Body of pancreas (tissue), 4 donors: ENCODE measurements around the gene PLA2G12A. TPM values are rescaled to one million over a fixed set of nuclear protein-coding genes. Genes with fewer than 3 reads are reported as not detected.

Experiments used
- ATAC-seq: fragments of 150-250 bp; one replicate; pipeline ENCODE4 v1.9.1; 2016
- DNase-seq, 4 donors: peaks; one replicate each; pipeline ENCODE4 v3.0.0-alpha.2; 2019
- H3K27ac ChIP-seq, 4 donors: fragments of 200-600 bp; sonication (generic); 1 replicate in 3 of 4; 2 replicates in 1 of 4; pipeline versions ENCODE4 v1.5.1 to v1.6.1; 2016 to 2019; ENCODE audit warnings: mild to moderate bottlenecking in 1 of 4, mixed read lengths in 1 of 4, moderate library complexity in 1 of 4
- H3K27me3 ChIP-seq, 2 donors: fragments of 200-600 bp; sonication (generic); one replicate each; pipeline ENCODE4 v1.6.0; 2016; ENCODE audit warnings: mild to moderate bottlenecking in 1 of 2
- H3K36me3 ChIP-seq, 2 donors: fragments of 200-600 bp; sonication (generic); replicated peaks in 1 of 2; 2 replicates each; pipeline ENCODE4 v1.5.1; 2016; ENCODE audit warnings: low read depth in 2 of 2; ENCODE audit not compliant: insufficient read depth in 1 of 2
- H3K4me1 ChIP-seq: fragments of 200-600 bp; sonication (generic); one replicate; pipeline ENCODE4 v1.6.0; 2016
- H3K4me3 ChIP-seq, 2 donors: fragments of 200-600 bp; sonication (generic); 1 replicate in 1 of 2; 2 replicates in 1 of 2; pipeline ENCODE4 v1.5.1; 2016 to 2019
- H3K9me3 ChIP-seq, 3 donors: fragments of 200-600 bp; sonication (generic); 1 replicate in 2 of 3; 2 replicates in 1 of 3; pipeline ENCODE4 v1.5.1; 2016
- POLR2A ChIP-seq, 3 donors: fragments of 450-650 bp; IDR thresholded peaks; one replicate each; pipeline ENCODE4 v1.6.1; 2016; ENCODE audit warnings: antibody characterized with exemption in 3 of 3, mild to moderate bottlenecking in 2 of 3
- WGBS, 2 donors: methylation state at CpG; one replicate each; pipeline ENCODE4 v1.1.5; 2017; 5-methylcytosine and 5-hydroxymethylcytosine counted together
- intact Hi-C: fragments of 100-400 bp; cut with DNase I; formaldehyde crosslinking; loops from one replicate; pipeline ENCODE4 v1.15.1; 2023
- total RNA-seq, 2 donors: library from RNA; depleted of rRNA; stranded (reverse); fragments of >200 nt; gene quantifications; one replicate each; pipeline ENCODE4 v1.1.0, GENCODE V29; 2016
- TF ChIP-seq, protein P1 (sequence below), 7 experiments: fragments of 450-650 bp in 4 of 7; fragments of 200-600 bp in 3 of 7; sonication (generic) in 3 of 7; IDR thresholded peaks; one replicate each; pipeline ENCODE4 v1.5.1; 2016 to 2019; ENCODE audit warnings: antibody characterized with exemption in 7 of 7

Gene PLA2G12A
- total RNA-seq, 2 donors from 2014 or later, result 17.1 to 18.5 TPM

DNA sequence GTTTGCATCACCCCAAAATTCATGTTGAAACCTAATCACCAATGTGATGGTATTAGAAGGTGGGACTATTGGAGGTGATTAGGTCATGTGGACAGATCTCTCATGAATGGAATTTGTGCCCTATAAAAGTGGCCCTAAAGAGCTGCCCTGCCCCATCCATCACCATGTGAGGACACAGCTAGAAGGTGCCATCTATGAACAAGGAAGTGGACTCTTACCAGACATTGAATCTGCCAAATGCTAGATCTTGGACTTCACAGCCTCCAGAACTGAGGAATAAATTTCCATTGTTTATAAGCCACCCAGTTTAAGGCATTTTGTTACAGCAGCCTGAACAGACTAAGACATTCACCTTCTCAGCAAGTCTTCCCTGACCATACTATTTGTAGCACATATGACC lies 7.5 kb downstream of the PLA2G12A start:
- intact Hi-C loops, result no loop called here
- no peak overlapping the region for H3K27ac ChIP-seq
- H3K4me1 ChIP-seq, result peaks cover 22% of the 10 kb centered on the region
- no peak for DNase-seq
- H3K36me3 ChIP-seq, result peaks cover 0 to 2% of the 10 kb centered on the region in 2 donors
- no peaks in the 10 kb centered on the region for H3K9me3 ChIP-seq
- no peak overlapping the region for H3K4me3 ChIP-seq
- H3K27me3 ChIP-seq, result no peaks in the 10 kb centered on the region
- TF ChIP-seq, protein P1, sequence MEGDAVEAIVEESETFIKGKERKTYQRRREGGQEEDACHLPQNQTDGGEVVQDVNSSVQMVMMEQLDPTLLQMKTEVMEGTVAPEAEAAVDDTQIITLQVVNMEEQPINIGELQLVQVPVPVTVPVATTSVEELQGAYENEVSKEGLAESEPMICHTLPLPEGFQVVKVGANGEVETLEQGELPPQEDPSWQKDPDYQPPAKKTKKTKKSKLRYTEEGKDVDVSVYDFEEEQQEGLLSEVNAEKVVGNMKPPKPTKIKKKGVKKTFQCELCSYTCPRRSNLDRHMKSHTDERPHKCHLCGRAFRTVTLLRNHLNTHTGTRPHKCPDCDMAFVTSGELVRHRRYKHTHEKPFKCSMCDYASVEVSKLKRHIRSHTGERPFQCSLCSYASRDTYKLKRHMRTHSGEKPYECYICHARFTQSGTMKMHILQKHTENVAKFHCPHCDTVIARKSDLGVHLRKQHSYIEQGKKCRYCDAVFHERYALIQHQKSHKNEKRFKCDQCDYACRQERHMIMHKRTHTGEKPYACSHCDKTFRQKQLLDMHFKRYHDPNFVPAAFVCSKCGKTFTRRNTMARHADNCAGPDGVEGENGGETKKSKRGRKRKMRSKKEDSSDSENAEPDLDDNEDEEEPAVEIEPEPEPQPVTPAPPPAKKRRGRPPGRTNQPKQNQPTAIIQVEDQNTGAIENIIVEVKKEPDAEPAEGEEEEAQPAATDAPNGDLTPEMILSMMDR (IDR thresholded peaks at IDR 0.05), result no peak
- no peak for TF ChIP-seq POLR2A (IDR thresholded peaks at IDR 0.05)
- no peak for ATAC-seq

DNA sequence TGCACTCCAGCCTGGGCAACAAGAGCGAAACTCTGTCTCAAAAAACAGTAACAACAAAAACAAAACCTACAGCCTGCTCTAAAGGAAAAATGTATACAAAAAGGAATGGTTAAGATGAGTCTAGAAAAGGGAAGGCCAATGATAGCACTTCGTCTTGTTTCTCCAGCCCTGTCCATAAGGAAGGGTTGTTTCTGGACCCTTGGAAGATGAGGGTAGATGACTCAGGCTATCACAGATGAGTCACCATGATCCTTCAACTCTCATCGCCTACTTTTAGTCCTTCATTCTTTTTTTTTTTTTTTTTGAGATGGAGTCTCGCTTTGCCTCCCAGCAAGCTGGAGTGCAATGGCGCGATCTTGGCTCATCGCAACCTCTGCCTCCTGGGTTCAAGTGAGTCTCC lies 8.8 kb downstream of the PLA2G12A start:
- no peak for TF ChIP-seq POLR2A (IDR thresholded peaks at IDR 0.05)
- TF ChIP-seq, protein P1 (IDR thresholded peaks at IDR 0.05), result no peak
- Histone ChIP-seq H3K27ac (no peak overlapping the region), H3K9me3 (no peaks in the 10 kb centered on the region), H3K4me1 (peaks cover 11% of the 10 kb centered on the region), H3K27me3 (no peaks in the 10 kb centered on the region), H3K36me3 (peaks cover 0 to 4% of the 10 kb centered on the region in 2 donors), H3K4me3 (no peak overlapping the region)
- DNase-seq, result no peak
- ATAC-seq, result no peak
- whole genome bisulfite sequencing, 2 donors, result 98 to 100% methylated on average over 7 of the region's 7 CpGs
- intact Hi-C loops, result no loop called here

DNA sequence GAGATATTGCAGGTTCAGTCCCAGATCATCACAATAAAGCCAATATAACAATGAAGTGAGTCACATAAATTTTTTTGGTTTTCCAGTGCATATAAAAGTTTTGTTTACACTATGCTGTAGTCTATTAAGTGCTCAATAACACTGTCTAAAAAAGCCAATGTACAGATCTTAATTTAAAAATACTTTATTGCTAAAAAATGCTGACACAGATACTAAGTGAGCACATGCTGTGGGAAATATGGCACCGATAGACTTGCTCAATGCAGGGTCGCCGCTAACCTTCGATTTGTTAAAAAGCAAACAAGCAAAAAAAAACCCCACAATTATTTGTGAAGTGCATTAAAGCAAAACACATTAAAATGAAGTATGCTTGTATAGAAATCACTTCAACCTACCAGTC lies 10.3 kb downstream of the PLA2G12A start:
- TF ChIP-seq, protein P1 (IDR thresholded peaks at IDR 0.05), result no peak
- no peak for TF ChIP-seq POLR2A (IDR thresholded peaks at IDR 0.05)
- no peaks in the 10 kb centered on the region for H3K27me3 ChIP-seq
- DNase-seq (no peak), ATAC-seq (no peak)
- H3K4me3 ChIP-seq, result no peak overlapping the region
- WGBS, 2 donors, result 58 to 66% methylated on average over 4 of the region's 4 CpGs
- H3K27ac ChIP-seq, result no peak overlapping the region
- intact Hi-C loops, result no loop called here
- H3K9me3 ChIP-seq, result no peaks in the 10 kb centered on the region
- peaks cover 0 to 6% of the 10 kb centered on the region in 2 donors for H3K36me3 ChIP-seq
- peaks cover 11% of the 10 kb centered on the region for H3K4me1 ChIP-seq

DNA sequence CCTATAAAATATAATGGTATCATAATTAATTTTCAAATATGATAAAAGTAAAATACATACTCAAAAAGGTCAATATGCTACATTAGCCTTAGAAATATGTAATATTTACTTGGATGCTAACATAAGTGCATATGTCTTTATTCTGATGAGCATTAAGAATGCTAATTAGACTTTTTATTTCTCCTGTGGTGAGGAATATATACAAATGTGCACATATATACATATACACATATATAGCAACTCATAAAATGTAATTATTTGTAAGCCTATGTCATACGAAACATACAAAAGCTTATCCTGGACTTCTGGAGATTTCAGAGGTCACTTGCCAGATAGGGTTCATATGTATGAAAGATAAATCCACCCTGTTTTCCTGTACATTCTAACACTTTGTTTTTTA lies 11.1 kb downstream of the PLA2G12A start:
- TF ChIP-seq, protein P1 (IDR thresholded peaks at IDR 0.05), result no peak
- no peak for TF ChIP-seq POLR2A (IDR thresholded peaks at IDR 0.05)
- intact Hi-C loops, result no loop called here
- peaks cover 11% of the 10 kb centered on the region for H3K4me1 ChIP-seq
- no peak for ATAC-seq
- H3K27me3 ChIP-seq, result no peaks in the 10 kb centered on the region
- no peak overlapping the region for H3K4me3 ChIP-seq
- H3K36me3 ChIP-seq, result peaks cover 0 to 8% of the 10 kb centered on the region in 2 donors
- no peak overlapping the region for H3K27ac ChIP-seq
- WGBS, 2 donors, result 83 to 91% methylated on average over 1 of the region's 1 CpG
- no peak for DNase-seq
- H3K9me3 ChIP-seq, result no peaks in the 10 kb centered on the region

DNA sequence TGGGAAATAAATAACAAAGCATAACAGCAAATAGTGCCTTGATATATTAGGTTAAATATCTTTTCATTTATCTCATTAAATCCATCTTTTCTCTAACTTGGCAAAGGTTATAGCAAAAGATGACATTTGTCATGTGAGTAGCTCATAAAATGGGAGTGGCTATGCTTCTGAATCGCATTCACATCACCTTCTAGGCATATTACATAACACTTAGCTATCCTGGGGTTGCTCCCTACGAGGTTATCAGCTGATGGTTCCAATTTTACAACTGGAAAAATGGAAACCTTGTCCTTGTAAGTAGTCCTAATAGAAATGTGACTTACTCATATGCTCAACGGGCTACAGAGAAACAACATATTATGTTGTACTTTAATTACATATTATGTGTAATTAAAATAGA lies 16.4 kb downstream of the PLA2G12A start:
- no peak overlapping the region for H3K27ac ChIP-seq
- no peak for ATAC-seq
- TF ChIP-seq POLR2A (IDR thresholded peaks at IDR 0.05), result no peak
- TF ChIP-seq, protein P1 (IDR thresholded peaks at IDR 0.05), result no peak
- intact Hi-C loops, result no loop called here
- no peaks in the 10 kb centered on the region for H3K27me3 ChIP-seq
- DNase-seq, result no peak
- no peaks in the 10 kb centered on the region for H3K9me3 ChIP-seq
- no peak overlapping the region for H3K4me3 ChIP-seq
- 84 to 86% methylated on average over 3 of the region's 3 CpGs for WGBS, 2 donors
- peaks cover 3% of the 10 kb centered on the region for H3K4me1 ChIP-seq
- peaks cover 0 to 11% of the 10 kb centered on the region in 2 donors for H3K36me3 ChIP-seq
